Breast epithelium (tissue), 3 donors: ENCODE results near the gene NR6A1.

Experiments
- POLR2A ChIP-seq: fragments of 450-650 bp; IDR thresholded peaks from one replicate; pipeline ENCODE4 v1.6.1; 2016; ENCODE audit warnings: antibody characterized with exemption, mild to moderate bottlenecking, moderate library complexity
- TF ChIP-seq, protein P1 (sequence below), 3 donors: fragments of 450-650 bp; IDR thresholded peaks; one replicate each; pipeline ENCODE4 v1.5.1; 2016 to 2017; ENCODE audit warnings: antibody characterized with exemption in 3 of 3, mild to moderate bottlenecking in 3 of 3, moderate library complexity in 3 of 3

DNA sequence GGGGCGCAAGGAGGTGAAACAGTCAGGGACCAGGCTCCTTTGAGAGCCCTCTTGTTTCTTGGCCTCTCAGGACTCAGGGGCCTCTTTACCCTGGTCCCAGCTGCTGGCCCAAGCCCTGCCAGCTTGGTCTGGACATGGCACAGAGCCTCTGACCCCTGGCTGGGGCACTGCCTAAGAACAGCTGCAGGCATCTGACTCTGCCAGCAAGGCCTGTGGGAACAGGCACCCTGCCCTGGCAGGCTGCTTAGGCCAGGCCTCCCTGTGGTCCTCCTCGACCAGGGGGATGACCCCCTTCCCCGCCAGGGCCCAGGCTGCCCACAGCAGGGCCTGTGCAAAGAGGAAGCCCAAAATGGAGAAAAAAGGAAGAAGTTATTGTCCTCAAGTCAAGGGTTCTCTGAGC lies 31.3 kb upstream of the NR6A1 start:
- TF ChIP-seq, protein P1, sequence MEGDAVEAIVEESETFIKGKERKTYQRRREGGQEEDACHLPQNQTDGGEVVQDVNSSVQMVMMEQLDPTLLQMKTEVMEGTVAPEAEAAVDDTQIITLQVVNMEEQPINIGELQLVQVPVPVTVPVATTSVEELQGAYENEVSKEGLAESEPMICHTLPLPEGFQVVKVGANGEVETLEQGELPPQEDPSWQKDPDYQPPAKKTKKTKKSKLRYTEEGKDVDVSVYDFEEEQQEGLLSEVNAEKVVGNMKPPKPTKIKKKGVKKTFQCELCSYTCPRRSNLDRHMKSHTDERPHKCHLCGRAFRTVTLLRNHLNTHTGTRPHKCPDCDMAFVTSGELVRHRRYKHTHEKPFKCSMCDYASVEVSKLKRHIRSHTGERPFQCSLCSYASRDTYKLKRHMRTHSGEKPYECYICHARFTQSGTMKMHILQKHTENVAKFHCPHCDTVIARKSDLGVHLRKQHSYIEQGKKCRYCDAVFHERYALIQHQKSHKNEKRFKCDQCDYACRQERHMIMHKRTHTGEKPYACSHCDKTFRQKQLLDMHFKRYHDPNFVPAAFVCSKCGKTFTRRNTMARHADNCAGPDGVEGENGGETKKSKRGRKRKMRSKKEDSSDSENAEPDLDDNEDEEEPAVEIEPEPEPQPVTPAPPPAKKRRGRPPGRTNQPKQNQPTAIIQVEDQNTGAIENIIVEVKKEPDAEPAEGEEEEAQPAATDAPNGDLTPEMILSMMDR (IDR thresholded peaks at IDR 0.05): no peak
- no peak for TF ChIP-seq POLR2A
